OCI-LY3 (cell line): ENCODE data around the gene PDE4D.

ENCODE experiments used
- H2AFZ ChIP-seq: fragments of 200-600, 300-600 bp; shearing (Covaris generic); 2 replicates; pipeline ENCODE4 v1.6.0; 2014; ENCODE audit warnings: antibody characterized with exemption, low read depth, low read length
- H3K27ac ChIP-seq: fragments of 200-600, 300-600 bp; sonication (generic); 2 replicates; pipeline ENCODE4 v1.5.1; 2014; ENCODE audit warnings: mild to moderate bottlenecking, low read length, moderate library complexity, mixed read lengths
- H3K27me3 ChIP-seq: fragments of 200-600, 300-600 bp; sonication (generic); 2 replicates; pipeline ENCODE4 v1.6.1; 2014; ENCODE audit warnings: low read depth, low read length, mixed read lengths
- H3K36me3 ChIP-seq: fragments of 200-600, 300-600 bp; sonication (generic); replicated peaks from 2 replicates; pipeline ENCODE3; 2014; ENCODE audit warnings: low read depth, low read length, mixed read lengths
- H3K4me1 ChIP-seq: fragments of 300-600, 200-600 bp; sonication (generic); 2 replicates; pipeline ENCODE4 v1.6.1; 2014; ENCODE audit warnings: low read length, mixed read lengths
- H3K4me2 ChIP-seq: fragments of 200-600, 300-600 bp; sonication (generic); 2 replicates; pipeline ENCODE4 v1.6.1; 2014; ENCODE audit warnings: low read length, mixed read lengths
- H3K4me3 ChIP-seq: fragments of 300-600, 200-600 bp; sonication (generic); 2 replicates; pipeline ENCODE4 v1.5.1; 2014; ENCODE audit warnings: antibody characterized with exemption, mild to moderate bottlenecking, low read length, moderate library complexity
- H3K79me2 ChIP-seq: fragments of 300-600, 200-600 bp; shearing (Covaris generic); 2 replicates; pipeline ENCODE4 v1.6.1; 2014; ENCODE audit warnings: mild to moderate bottlenecking, low read length, mixed read lengths
- H3K9ac ChIP-seq: fragments of 300-600, 200-600 bp; shearing (Covaris generic); 2 replicates; pipeline ENCODE4 v1.6.0; 2014; ENCODE audit warnings: mild to moderate bottlenecking, low read length, moderate library complexity
- H3K9me3 ChIP-seq: fragments of 200-600, 300-600 bp; shearing (Covaris generic); 2 replicates; pipeline ENCODE4 v1.6.1; 2014; ENCODE audit warnings: low read length, mixed read lengths; ENCODE audit not compliant: insufficient read depth
- H4K20me1 ChIP-seq: fragments of 200-600, 300-600 bp; sonication (generic); 2 replicates; pipeline ENCODE4 v1.6.1; 2016; ENCODE audit warnings: low read length, mixed read lengths; ENCODE audit not compliant: insufficient read depth
- CTCF ChIP-seq: fragments of 200-600, 300-600 bp; sonication (generic); IDR thresholded peaks from 2 replicates; pipeline ENCODE4 v1.5.1; 2014; ENCODE audit warnings: antibody characterized with exemption, low read length, low read depth
- EZH2phosphoT487 ChIP-seq: fragments of 200-600 bp; shearing (Covaris generic); IDR thresholded peaks from 2 replicates; pipeline ENCODE4 v1.6.1; 2018; ENCODE audit warnings: antibody characterized with exemption, mixed run types, low read depth

PDE4D gene

GRCh38 chr5:59713498-59713844 lies 180.1 kb downstream of the PDE4D start:
- H3K27me3 ChIP-seq, result no peaks in the 10 kb centered on the region
- TF ChIP-seq EZH2phosphoT487 (no peak), CTCF (no peak)
- H2AFZ ChIP-seq, result no peak overlapping the region
- no peak overlapping the region for H3K9ac ChIP-seq
- H4K20me1 ChIP-seq, result no peaks in the 10 kb centered on the region
- no peaks in the 10 kb centered on the region for H3K79me2 ChIP-seq
- no peak overlapping the region for H3K27ac ChIP-seq
- H3K36me3 ChIP-seq, result no peaks in the 10 kb centered on the region
- H3K4me2 ChIP-seq, result no peak overlapping the region
- H3K4me3 ChIP-seq, result no peak overlapping the region
- no peaks in the 10 kb centered on the region for H3K4me1 ChIP-seq
- H3K9me3 ChIP-seq, result no peaks in the 10 kb centered on the region

GRCh38 chr5:59712836-59713497 lies 180.6 kb downstream of the PDE4D start:
- no peak overlapping the region for H3K9ac ChIP-seq
- H3K27me3 ChIP-seq, result no peaks in the 10 kb centered on the region
- H3K27ac ChIP-seq, result no peak overlapping the region
- no peak overlapping the region for H3K4me3 ChIP-seq
- TF ChIP-seq CTCF, result no peak
- no peak for TF ChIP-seq EZH2phosphoT487
- H3K79me2 ChIP-seq, result no peaks in the 10 kb centered on the region
- H2AFZ ChIP-seq, result no peak overlapping the region
- H3K9me3 ChIP-seq, result no peaks in the 10 kb centered on the region
- H3K4me2 ChIP-seq, result no peak overlapping the region
- no peaks in the 10 kb centered on the region for H3K4me1 ChIP-seq
- H4K20me1 ChIP-seq, result no peaks in the 10 kb centered on the region
- no peaks in the 10 kb centered on the region for H3K36me3 ChIP-seq

- no peaks in the 10 kb centered on the region for H3K79me2 ChIP-seq
- H3K9ac ChIP-seq, result no peak overlapping the region
- no peaks in the 10 kb centered on the region for H3K9me3 ChIP-seq
- no peak overlapping the region for H3K27ac ChIP-seq
- TF ChIP-seq EZH2phosphoT487 (no peak), CTCF (no peak)
- H2AFZ ChIP-seq, result no peak overlapping the region
- no peak overlapping the region for H3K4me3 ChIP-seq
- H3K27me3 ChIP-seq, result no peaks in the 10 kb centered on the region
- H3K4me2 ChIP-seq, result no peak overlapping the region
- no peaks in the 10 kb centered on the region for H3K36me3 ChIP-seq
- H3K4me1 ChIP-seq, result no peaks in the 10 kb centered on the region
- H4K20me1 ChIP-seq, result no peaks in the 10 kb centered on the region
Observed at GRCh38 chr5:59711310-59711709, 182.2 kb downstream of the PDE4D start.

- Histone ChIP-seq H3K27me3 (no peaks in the 10 kb centered on the region), H3K4me2 (no peak overlapping the region)
Observed at GRCh38 chr5:59709846-59710245, 183.7 kb downstream of the PDE4D start.

More at GRCh38 chr5:59709846-59710245, 183.7 kb downstream of the PDE4D start:
- Histone ChIP-seq H4K20me1 (no peaks in the 10 kb centered on the region), H3K79me2 (no peaks in the 10 kb centered on the region), H2AFZ (no peak overlapping the region), H3K36me3 (no peaks in the 10 kb centered on the region), H3K4me3 (no peak overlapping the region), H3K9me3 (no peaks in the 10 kb centered on the region), H3K27ac (no peak overlapping the region), H3K4me1 (no peaks in the 10 kb centered on the region), H3K9ac (no peak overlapping the region)
- TF ChIP-seq EZH2phosphoT487 (no peak), CTCF (no peak)
